H1 (cell line): Measurements from ENCODE around the gene CPPED1. TPM values are rescaled to one million over a fixed set of nuclear protein-coding genes. Genes with fewer than 3 reads are reported as not detected.

Experiments used
- CTCF ChIA-PET: fragments of 300-600 bp; sonication (Branson Sonifier 250); formaldehyde crosslinking; loops from one replicate; lab custom pipeline; 2021; ENCODE audit not compliant: partially characterized antibody; lab: Charles Lee
- POLR2A ChIA-PET: fragments of 300-600 bp; sonication (Branson Sonifier 250); formaldehyde crosslinking; loops from one replicate; lab custom pipeline; 2021; ENCODE audit warnings: inconsistent platforms; ENCODE audit not compliant: partially characterized antibody; lab: Charles Lee
- DNase-seq, 2 experiments: peaks; one replicate each; pipeline versions ENCODE4 v3.0.0 to v3.0.0-alpha.2; 2010 to 2022; ENCODE audit warnings: low spot score in 2 of 2, low read depth in 1 of 2, mixed read lengths in 1 of 2
- FAIRE-seq: peaks from 2 replicates; lab custom pipeline; 2011; peaks lifted over from hg19 to GRCh38; lab: Jason Lieb, UNC
- H2AFZ ChIP-seq: 2 replicates; pipeline ENCODE4 v1.8.1; 2012; ENCODE audit warnings: low read length, inconsistent platforms
- H2AK5ac ChIP-seq: 2 replicates; pipeline ENCODE4 v1.6.1; 2013; ENCODE audit warnings: low read depth, low read length
- H2BK120ac ChIP-seq: replicated peaks from 2 replicates; pipeline ENCODE3; 2013; ENCODE audit warnings: low read depth, low read length, inconsistent platforms
- H2BK12ac ChIP-seq: 2 replicates; pipeline ENCODE4 v1.6.1; 2013; ENCODE audit warnings: low read depth, low read length
- H2BK15ac ChIP-seq: 2 replicates; pipeline ENCODE4 v1.6.1; 2013; ENCODE audit warnings: low read length
- H2BK20ac ChIP-seq: 2 replicates; pipeline ENCODE4 v1.6.1; 2013; ENCODE audit warnings: low read length
- H2BK5ac ChIP-seq: 2 replicates; pipeline ENCODE4 v1.6.1; 2013; ENCODE audit warnings: low read depth, low read length
- H3K14ac ChIP-seq: 2 replicates; pipeline ENCODE4 v1.6.1; 2013; ENCODE audit warnings: inconsistent platforms; ENCODE audit not compliant: insufficient read length
- H3K18ac ChIP-seq: 2 replicates; pipeline ENCODE4 v1.6.1; 2013; ENCODE audit warnings: low read length; ENCODE audit errors: extremely low read depth
- H3K23ac ChIP-seq: 2 replicates; pipeline ENCODE4 v1.6.1; 2013; ENCODE audit warnings: inconsistent platforms; ENCODE audit not compliant: insufficient read length
- H3K23me2 ChIP-seq: 2 replicates; pipeline ENCODE4 v1.6.1; 2013; ENCODE audit warnings: low read depth, low read length
- H3K27ac ChIP-seq: 2 replicates; pipeline ENCODE4 v1.6.1; 2011; ENCODE audit warnings: low read depth, low read length, inconsistent platforms
- H3K27me3 ChIP-seq, 4 experiments: replicated peaks in 1 of 4; 1 replicate in 1 of 4; 2 replicates in 3 of 4; pipeline versions ENCODE4 v1.6.1 to v1.8.1; 2011 to 2013; ENCODE audit warnings: low read length in 3 of 4, mild to moderate bottlenecking in 3 of 4, inconsistent platforms in 2 of 4, mixed read lengths in 2 of 4, moderate library complexity in 1 of 4; ENCODE audit not compliant: control insufficient read depth in 3 of 4, insufficient read depth in 3 of 4; ENCODE audit errors: extremely low read depth in 1 of 4
- H3K36me3 ChIP-seq, 4 experiments: 2 replicates each; pipeline versions ENCODE4 v1.6.1 to v1.8.1; 2011 to 2013; ENCODE audit warnings: mild to moderate bottlenecking in 4 of 4, low read length in 3 of 4, moderate library complexity in 2 of 4, control low read depth in 1 of 4, inconsistent platforms in 1 of 4; ENCODE audit not compliant: insufficient read depth in 4 of 4, control insufficient read depth in 2 of 4
- H3K4ac ChIP-seq: replicated peaks from 2 replicates; pipeline ENCODE3; 2013; ENCODE audit warnings: low read length, low read depth, mixed read lengths, inconsistent platforms; ENCODE audit not compliant: insufficient read length
- H3K4me1 ChIP-seq, 4 experiments: replicated peaks in 1 of 4; 1 replicate in 1 of 4; 2 replicates in 3 of 4; pipeline versions ENCODE4 v1.6.1 to v1.8.1; 2011 to 2013; ENCODE audit warnings: low read length in 3 of 4, inconsistent platforms in 2 of 4, mixed read lengths in 1 of 4; ENCODE audit not compliant: insufficient read depth in 4 of 4, control insufficient read depth in 3 of 4
- H3K4me2 ChIP-seq, 2 experiments: 2 replicates each; pipeline versions ENCODE4 v1.6.1 to v1.8.1; 2011 to 2013; ENCODE audit warnings: low read depth in 2 of 2, low read length in 2 of 2, control low read depth in 1 of 2, inconsistent platforms in 1 of 2, mild to moderate bottlenecking in 1 of 2; ENCODE audit not compliant: insufficient read depth in 1 of 2
- H3K4me3 ChIP-seq, 4 experiments: fragments of 200-600, 300-600 bp in 1 of 4; sonication (generic), shearing (Covaris generic), sonication (Bioruptor Twin) in 1 of 4; 2 replicates each; pipeline versions ENCODE4 v1.5.1 to v1.8.1; 2011 to 2016; ENCODE audit warnings: low read length in 4 of 4, low read depth in 3 of 4, control low read depth in 2 of 4, inconsistent platforms in 2 of 4, mild to moderate bottlenecking in 2 of 4, mixed read lengths in 1 of 4, moderate library complexity in 1 of 4; ENCODE audit not compliant: insufficient read depth in 2 of 4; ENCODE audit errors: extremely low read depth in 1 of 4
- H3K56ac ChIP-seq: replicated peaks from 2 replicates; pipeline ENCODE3; 2013; ENCODE audit warnings: low read depth, mild to moderate bottlenecking, mixed read lengths, low read length, inconsistent platforms; ENCODE audit not compliant: insufficient read length
- H3K79me1 ChIP-seq: 2 replicates; pipeline ENCODE4 v1.6.1; 2013; ENCODE audit warnings: low read depth, low read length, control low read depth
- H3K79me2 ChIP-seq, 2 experiments: 2 replicates each; pipeline versions ENCODE4 v1.6.1 to v1.8.1; 2012 to 2013; ENCODE audit warnings: low read length in 2 of 2, mild to moderate bottlenecking in 2 of 2, inconsistent platforms in 1 of 2; ENCODE audit not compliant: insufficient read depth in 2 of 2, control insufficient read depth in 1 of 2
- H3K9ac ChIP-seq, 4 experiments: replicated peaks in 1 of 4; 1 replicate in 1 of 4; 2 replicates in 3 of 4; pipeline versions ENCODE4 v1.6.1 to v1.8.1; 2011 to 2013; ENCODE audit warnings: low read depth in 3 of 4, low read length in 3 of 4, control low read depth in 2 of 4, mild to moderate bottlenecking in 2 of 4, moderate library complexity in 2 of 4, inconsistent platforms in 1 of 4; ENCODE audit errors: extremely low read depth in 1 of 4
- H3K9me3 ChIP-seq, 2 experiments: 2 replicates each; pipeline versions ENCODE4 v1.6.1 to v1.8.1; 2012 to 2013; ENCODE audit warnings: mild to moderate bottlenecking in 2 of 2, moderate library complexity in 2 of 2, control low read depth in 1 of 2, inconsistent platforms in 1 of 2, low read depth in 1 of 2, low read length in 1 of 2, mixed read lengths in 1 of 2; ENCODE audit not compliant: insufficient read depth in 2 of 2
- H4K20me1 ChIP-seq, 2 experiments: replicated peaks in 1 of 2; 2 replicates each; pipeline versions ENCODE3 to v1.8.1; 2011 to 2013; ENCODE audit warnings: inconsistent platforms in 2 of 2, low read length in 2 of 2, mild to moderate bottlenecking in 1 of 2; ENCODE audit not compliant: insufficient read depth in 2 of 2, control insufficient read depth in 1 of 2
- H4K5ac ChIP-seq: 2 replicates; pipeline ENCODE4 v1.6.1; 2013; ENCODE audit warnings: low read length, low read depth, mixed read lengths, inconsistent platforms; ENCODE audit not compliant: insufficient read length
- H4K8ac ChIP-seq: 2 replicates; pipeline ENCODE4 v1.8.0; 2013; ENCODE audit warnings: mild to moderate bottlenecking, moderate library complexity, low read length, inconsistent platforms; ENCODE audit not compliant: insufficient read depth; ENCODE audit errors: extremely low read depth
- H4K91ac ChIP-seq: replicated peaks from 2 replicates; pipeline ENCODE3; 2013; ENCODE audit warnings: low read length, mixed read lengths, inconsistent platforms; ENCODE audit not compliant: insufficient read length
- POU5F1 ChIP-seq: IDR thresholded peaks from 2 replicates; pipeline ENCODE4 v1.6.1; 2011; ENCODE audit warnings: low read depth, mild to moderate bottlenecking, low read length, moderate library complexity
- ZNF274 ChIP-seq: IDR thresholded peaks from 2 replicates; pipeline ENCODE4 v1.7.0; 2012; ENCODE audit warnings: low read length, borderline replicate concordance; ENCODE audit errors: extremely low read depth
- WGBS, 2 experiments: shearing (Covaris generic) in 1 of 2; methylation state at CpG; one replicate each; pipeline versions ENCODE4 v1.1.6 to v1.1.7; 2013 to 2015; ENCODE audit warnings: low lambda C conversion rate in 2 of 2, mixed read lengths in 2 of 2, inconsistent platforms in 1 of 2, low coverage in 1 of 2, missing lambda C conversion rate in 1 of 2; ENCODE audit not compliant: insufficient replicate concordance in 2 of 2, insufficient coverage in 1 of 2, insufficient read length in 1 of 2; ENCODE audit errors: extremely low coverage in 1 of 2, missing lambda C conversion rate in 1 of 2; 5-methylcytosine and 5-hydroxymethylcytosine counted together
- polyA plus RNA-seq, 7 experiments: library from polyadenylated mRNA; depleted of rRNA in 3 of 7; stranded (reverse) in 5 of 7; unstranded in 2 of 7; fragments of >200 nt in 5 of 7; fragments of 200-250 nt in 2 of 7; gene quantifications; 1 replicate in 5 of 7; 2 replicates in 1 of 7; 4 replicates in 1 of 7; pipeline versions ENCODE4 v1.2.1 to v1.2.3, GENCODE V29; 2011 to 2013; ENCODE audit warnings: missing spikeins in 2 of 7, mixed read lengths in 2 of 7
- total RNA-seq: library from RNA; stranded (reverse); fragmentation: NEBNext Ultra II Directional; extraction: Animal tissue kit (Norgen Biotek cat#: 25700); gene quantifications from 2 replicates; pipeline ENCODE4 v1.2.1, GENCODE V29; 2021
- TF ChIP-seq, protein P1 (sequence below), 3 experiments: IDR thresholded peaks; 1 replicate in 2 of 3; 2 replicates in 1 of 3; pipeline versions ENCODE4 v1.5.1 to v1.6.1; 2011; ENCODE audit warnings: low read length in 3 of 3, mild to moderate bottlenecking in 3 of 3, inconsistent platforms in 2 of 3, low read depth in 1 of 3, moderate library complexity in 1 of 3; ENCODE audit not compliant: insufficient read depth in 1 of 3; ENCODE audit errors: control extremely low read depth in 1 of 3

Gene CPPED1
- total and polyA plus RNA-seq, 2 of the 8 experiments (the other 6 are each of a cell fraction or from before 2014, with no cell fraction given), result 3.5 to 11.2 TPM

DNA sequence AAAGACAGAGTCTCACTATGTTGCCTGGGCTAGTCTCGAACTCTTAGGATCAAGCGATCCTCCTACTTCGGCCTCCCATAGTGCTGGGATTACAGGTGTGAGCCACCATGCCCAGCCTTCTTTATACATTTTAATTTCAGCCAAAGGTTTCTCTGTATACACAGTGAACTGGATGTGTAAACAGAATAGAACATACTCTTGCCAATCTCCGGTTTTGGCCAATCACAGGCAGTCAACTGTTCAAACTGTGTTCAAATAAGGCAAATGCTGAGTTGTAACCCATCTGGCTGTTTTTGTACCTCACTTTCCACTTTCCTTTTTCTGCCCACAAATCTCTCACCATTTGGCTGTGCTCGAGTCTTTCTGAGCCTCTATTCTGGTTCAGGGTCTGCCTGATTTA, 108.2 kb downstream of the CPPED1 start:
- no peak overlapping the region for H4K8ac ChIP-seq
- no peak overlapping the region for H3K4ac ChIP-seq
- H2BK20ac ChIP-seq, result no peak overlapping the region
- POLR2A ChIA-PET, result no interaction called here
- H3K18ac ChIP-seq, result no peak overlapping the region
- H2BK15ac ChIP-seq, result no peak overlapping the region
- WGBS, 2 experiments, result 93% methylated on average over 5 of the region's 5 CpGs; no CpG with 5 or more reads in 1 of the 2 experiments
- no peak overlapping the region for H4K91ac ChIP-seq
- DNase-seq, result no peak
- H2AFZ ChIP-seq, result no peak overlapping the region
- no peak overlapping the region for H3K27ac ChIP-seq
- H3K79me1 ChIP-seq, result no peaks in the 10 kb centered on the region
- H3K9me3 ChIP-seq, result no peaks in the 10 kb centered on the region
- CTCF ChIA-PET, result interaction anchor here (0.5 to 0.9 kb wide), 2 partner anchors 9 to 690 kb away, joined by 3 read pairs; no protein-coding TSS in a partner anchor
- TF ChIP-seq ZNF274 (no peak), POU5F1 (no peak)
- TF ChIP-seq, protein P1, sequence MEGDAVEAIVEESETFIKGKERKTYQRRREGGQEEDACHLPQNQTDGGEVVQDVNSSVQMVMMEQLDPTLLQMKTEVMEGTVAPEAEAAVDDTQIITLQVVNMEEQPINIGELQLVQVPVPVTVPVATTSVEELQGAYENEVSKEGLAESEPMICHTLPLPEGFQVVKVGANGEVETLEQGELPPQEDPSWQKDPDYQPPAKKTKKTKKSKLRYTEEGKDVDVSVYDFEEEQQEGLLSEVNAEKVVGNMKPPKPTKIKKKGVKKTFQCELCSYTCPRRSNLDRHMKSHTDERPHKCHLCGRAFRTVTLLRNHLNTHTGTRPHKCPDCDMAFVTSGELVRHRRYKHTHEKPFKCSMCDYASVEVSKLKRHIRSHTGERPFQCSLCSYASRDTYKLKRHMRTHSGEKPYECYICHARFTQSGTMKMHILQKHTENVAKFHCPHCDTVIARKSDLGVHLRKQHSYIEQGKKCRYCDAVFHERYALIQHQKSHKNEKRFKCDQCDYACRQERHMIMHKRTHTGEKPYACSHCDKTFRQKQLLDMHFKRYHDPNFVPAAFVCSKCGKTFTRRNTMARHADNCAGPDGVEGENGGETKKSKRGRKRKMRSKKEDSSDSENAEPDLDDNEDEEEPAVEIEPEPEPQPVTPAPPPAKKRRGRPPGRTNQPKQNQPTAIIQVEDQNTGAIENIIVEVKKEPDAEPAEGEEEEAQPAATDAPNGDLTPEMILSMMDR (IDR thresholded peaks at IDR 0.05; ENCODE audit: control extremely low read depth in 1 of 3, insufficient read depth in 1 of 3, low read depth in 1 of 3, low read length in 3 of 3), result no peak
- no peak overlapping the region for H3K56ac ChIP-seq
- no peak overlapping the region for H3K4me3 ChIP-seq
- H3K36me3 ChIP-seq, result no peaks in the 10 kb centered on the region
- H2BK120ac ChIP-seq, result no peak overlapping the region
- no peak overlapping the region for H3K23ac ChIP-seq
- no peak overlapping the region for H2BK5ac ChIP-seq
- no peaks in the 10 kb centered on the region for H3K27me3 ChIP-seq
- no peak overlapping the region for H4K5ac ChIP-seq
- H3K14ac ChIP-seq, result no peak overlapping the region
- H3K9ac ChIP-seq, result no peak overlapping the region
- H2AK5ac ChIP-seq, result no peak overlapping the region
- H3K4me2 ChIP-seq, result no peak overlapping the region
- H3K4me1 ChIP-seq, result peaks cover 0 to 7% (median 2%) of the 10 kb centered on the region in 4 experiments; a peak in 3 of 7 replicates
- H3K23me2 ChIP-seq, result no peaks in the 10 kb centered on the region
- H4K20me1 ChIP-seq, result no peaks in the 10 kb centered on the region
- no peak overlapping the region for H2BK12ac ChIP-seq
- H3K79me2 ChIP-seq, result no peaks in the 10 kb centered on the region
- no peak for FAIRE-seq
